K562 (cell line): ENCODE results near the gene HS3ST2. TPM values are rescaled to one million over a fixed set of nuclear protein-coding genes. Genes with fewer than 3 reads are reported as not detected.

Source experiments
- ATAC-seq: fragments of 200-7000 bp; cut with Tn5 transposase; 3 replicates; pipeline ENCODE4 v1.9.1; 2020; ENCODE audit warnings: moderate library complexity
- BruUV-seq: library from RNA; stranded (reverse); fragments of 400-500 nt; replicated peaks from 2 replicates; lab custom pipeline; 2021; lab: Mats Ljungman, UMichigan
- CTCF ChIA-PET: fragments of 300-600 bp; formaldehyde crosslinking; extraction: SDS; loops from one replicate; lab custom pipeline; 2021; ENCODE audit warnings: low intra/inter-chr PET ratio; lab: Yijun Ruan, JAX
- POLR2A ChIA-PET: fragments of 300-600, 350-650 bp; sonication (Branson Sonifier 250); formaldehyde crosslinking; extraction: SDS; loops from one replicate; lab custom pipeline; 2021; ENCODE audit warnings: antibody characterized with exemption, inconsistent platforms; lab: Yijun Ruan, JAX
- DNase-seq, 4 experiments: peaks; one replicate each; pipeline versions ENCODE4 v3.0.0 to v3.0.0-alpha.2; 2011 to 2018; ENCODE audit warnings: low spot score in 3 of 4, mixed read lengths in 3 of 4; ENCODE audit errors: extremely low read depth in 1 of 4
- FAIRE-seq: peaks from 2 replicates; lab custom pipeline; 2011; peaks lifted over from hg19 to GRCh38; lab: Jason Lieb, UNC
- H2AFZ ChIP-seq: 2 replicates; pipeline ENCODE4 v1.6.0; 2011; ENCODE audit warnings: low read depth, low read length, control low read depth, inconsistent platforms
- H3K27ac ChIP-seq: fragments of 200-600 bp; 3 replicates; pipeline ENCODE4 v1.8.0; 2011; ENCODE audit warnings: low read depth, mild to moderate bottlenecking, control low read depth, inconsistent platforms, low read length, moderate library complexity, mixed read lengths; ENCODE audit errors: extremely low read depth
- H3K27me3 ChIP-seq, 2 experiments: fragments of 300-600 bp in 1 of 2; 2 replicates in 1 of 2; 3 replicates in 1 of 2; pipeline versions ENCODE4 v1.6.0 to v1.8.0; 2011; ENCODE audit warnings: inconsistent platforms in 2 of 2, low read length in 2 of 2, mild to moderate bottlenecking in 1 of 2, mixed read lengths in 1 of 2, moderate library complexity in 1 of 2; ENCODE audit not compliant: control insufficient read depth in 2 of 2, insufficient read depth in 2 of 2
- H3K36me3 ChIP-seq: fragments of 300-600 bp; 3 replicates; pipeline ENCODE4 v1.8.0; 2011; ENCODE audit warnings: mild to moderate bottlenecking, low read length, inconsistent platforms; ENCODE audit not compliant: control insufficient read depth, insufficient read depth
- H3K4me1 ChIP-seq, 2 experiments: fragments of 200-600 bp in 1 of 2; replicated peaks in 1 of 2; 2 replicates in 1 of 2; 3 replicates in 1 of 2; pipeline versions ENCODE4 v1.5.1 to v1.8.0; 2011; ENCODE audit warnings: inconsistent platforms in 2 of 2, low read length in 2 of 2, mild to moderate bottlenecking in 1 of 2, mixed read lengths in 1 of 2, moderate library complexity in 1 of 2; ENCODE audit not compliant: control insufficient read depth in 2 of 2, insufficient read depth in 2 of 2
- H3K4me2 ChIP-seq: 2 replicates; pipeline ENCODE4 v1.6.1; 2011; ENCODE audit warnings: low read length, control low read depth, inconsistent platforms, mixed read lengths; ENCODE audit not compliant: insufficient read depth
- H3K4me3 ChIP-seq: fragments of 200-600 bp; sonication (generic), shearing (Covaris generic); 2 replicates; pipeline ENCODE4 v1.5.1; 2016; ENCODE audit warnings: control low read depth, inconsistent platforms
- H3K79me2 ChIP-seq: fragments of 200-600 bp; 3 replicates; pipeline ENCODE4 v1.8.0; 2011; ENCODE audit warnings: low read length, inconsistent platforms; ENCODE audit not compliant: control insufficient read depth, insufficient read depth
- H3K9ac ChIP-seq, 2 experiments: 2 replicates each; pipeline versions ENCODE4 v1.6.0 to v1.6.1; 2011; ENCODE audit warnings: low read depth in 2 of 2, low read length in 2 of 2, control low read depth in 1 of 2, inconsistent platforms in 1 of 2, mild to moderate bottlenecking in 1 of 2, mixed read lengths in 1 of 2; ENCODE audit not compliant: insufficient read depth in 1 of 2
- H3K9me1 ChIP-seq: one replicate; pipeline ENCODE4 v1.6.0; 2011; ENCODE audit warnings: inconsistent platforms, mild to moderate bottlenecking, low read length, moderate library complexity; ENCODE audit not compliant: control insufficient read depth, insufficient read depth
- H3K9me3 ChIP-seq: replicated peaks from 2 replicates; pipeline ENCODE4 v1.5.1; 2011; ENCODE audit warnings: low read depth, low read length, inconsistent platforms; ENCODE audit not compliant: control insufficient read depth, insufficient read depth
- H4K20me1 ChIP-seq: replicated peaks from 2 replicates; pipeline ENCODE4 v1.6.1; 2011; ENCODE audit warnings: low read length, inconsistent platforms, mixed read lengths; ENCODE audit not compliant: control insufficient read depth, insufficient read depth
- ARID2 ChIP-seq: fragments of 450-650 bp; IDR thresholded peaks from 2 replicates; pipeline ENCODE4 v1.6.1; 2017; ENCODE audit warnings: antibody characterized with exemption, mild to moderate bottlenecking
- CEBPG ChIP-seq, 3 experiments: fragments of 200-800 bp in 1 of 3; sonication (Bioruptor generic) in 1 of 3; sonication (generic) in 1 of 3; formaldehyde crosslinking in 1 of 3; IDR thresholded peaks in 2 of 3; conservative IDR thresholded peaks in 1 of 3; 2 replicates each; pipeline versions ENCODE4 v1.6.1 to v1.8.0; 2016 to 2022; ENCODE audit warnings: missing compliant biosample characterization in 2 of 3, missing genetic modification characterization in 2 of 3, mild to moderate bottlenecking in 1 of 3, missing genetic modification reagents in 1 of 3
- DPF2 ChIP-seq: fragments of 450-650 bp; IDR thresholded peaks from 2 replicates; pipeline ENCODE4 v1.6.1; 2016
- EHMT2 ChIP-seq: fragments of 450-650 bp; IDR thresholded peaks from 2 replicates; pipeline ENCODE4 v1.6.1; 2018; ENCODE audit warnings: antibody characterized with exemption
- NR2F6 ChIP-seq: fragments of 450-650 bp; formaldehyde crosslinking; IDR thresholded peaks from 2 replicates; pipeline ENCODE4 v1.4.0; 2020; ENCODE audit warnings: mild to moderate bottlenecking
- REST ChIP-seq, 2 experiments: fragments of 450-650 bp; formaldehyde crosslinking in 1 of 2; IDR thresholded peaks; 2 replicates each; pipeline versions ENCODE4 v1.4.0 to v1.6.1; 2014 to 2020; ENCODE audit warnings: mild to moderate bottlenecking in 2 of 2, borderline replicate concordance in 1 of 2, low read depth in 1 of 2
- SMAD3 ChIP-seq: fragments of 450-650 bp; formaldehyde crosslinking; conservative IDR thresholded peaks from 2 replicates; pipeline ENCODE4 v1.4.0; 2020; ENCODE audit warnings: mild to moderate bottlenecking
- TSHZ1 ChIP-seq: fragments of 250-450 bp; sonication (Bioruptor Pico); IDR thresholded peaks from 2 replicates; pipeline ENCODE4 v1.4.0; 2020; ENCODE audit warnings: mild to moderate bottlenecking, moderate library complexity
- ZBTB8A ChIP-seq: fragments of 450-650 bp; IDR thresholded peaks from 2 replicates; pipeline ENCODE4 v1.6.1; 2018; ENCODE audit warnings: mild to moderate bottlenecking, moderate library complexity; ENCODE audit not compliant: partially characterized antibody
- ZNF655 ChIP-seq: fragments of 250-450 bp; sonication (Bioruptor Pico); IDR thresholded peaks from 2 replicates; pipeline ENCODE4 v1.5.0; 2021
- WGBS: fragments of 100-300 bp; shearing (Covaris generic); methylation state at CpG from one replicate; pipeline ENCODE4 v1.1.6; 2016; ENCODE audit warnings: low coverage, mixed read lengths; ENCODE audit not compliant: insufficient coverage; ENCODE audit errors: missing lambda C conversion rate; 5-methylcytosine and 5-hydroxymethylcytosine counted together
- in situ Hi-C: fragments of 300-500 bp; cut with MboI; formaldehyde crosslinking; loops from 4 replicates; pipeline ENCODE4 v1.15.0; 2018; ENCODE audit warnings: inconsistent platforms, mixed read lengths
- intact Hi-C: fragments of 100-400 bp; cut with micrococcal nuclease; formaldehyde crosslinking; loops from 2 replicates; pipeline ENCODE4 v1.14.2; 2022
- polyA plus RNA-seq, 8 experiments: library from polyadenylated mRNA; depleted of rRNA in 4 of 8; stranded (reverse) in 5 of 8; unstranded in 3 of 8; fragments of >200 nt; fragmentation: Nextera tagmentation in 2 of 8; fragmentation: Illumina TruSeq in 1 of 8; extraction: Ambion mirVana in 2 of 8; extraction: Trizol in 1 of 8; gene quantifications; 2 replicates each; pipeline versions ENCODE4 v1.2.1 to v1.2.3, GENCODE V29; 2011 to 2014; ENCODE audit warnings: inconsistent platforms in 1 of 8, missing spikeins in 1 of 8
- total RNA-seq, 7 experiments: library from RNA; depleted of rRNA in 6 of 7; stranded (reverse); fragments of >200 nt in 6 of 7; fragmentation: Illumina TruSeq in 2 of 7; extraction: Trizol in 2 of 7; gene quantifications; 2 replicates each; pipeline versions ENCODE4 v1.2.1 to v1.2.3, GENCODE V29; 2011 to 2021; ENCODE audit warnings: low replicate concordance in 1 of 7

The HS3ST2 gene
- total and polyA plus RNA-seq, 9 of the 15 experiments (the other 6 are each of a cell fraction or from before 2014, with no cell fraction given), result not detected

- H3K27me3 ChIP-seq, result no peaks in the 10 kb centered on the region; a peak in 1 of 5 replicates
- no peaks in the 10 kb centered on the region for H3K36me3 ChIP-seq
- H3K27ac ChIP-seq, result no peak overlapping the region
- ChIA-PET POLR2A (no interaction called here), CTCF (no interaction called here)
- no peak for ATAC-seq
- H4K20me1 ChIP-seq, result no peaks in the 10 kb centered on the region
- FAIRE-seq, result no peak
- H3K4me2 ChIP-seq, result no peak overlapping the region
- no peak overlapping the region for H3K9ac ChIP-seq
- no peak for DNase-seq
- no peak overlapping the region for H3K4me3 ChIP-seq
- no peak overlapping the region for H2AFZ ChIP-seq
- H3K79me2 ChIP-seq, result no peaks in the 10 kb centered on the region
- intact Hi-C loops, result no loop called here
- in situ Hi-C loops, result no loop called here
- WGBS, result 2% methylated on average over 4 of the region's 4 CpGs
- H3K9me3 ChIP-seq, result no peaks in the 10 kb centered on the region
- BruUV-seq, result no TSS peak
- H3K9me1 ChIP-seq, result no peaks in the 10 kb centered on the region
- no peaks in the 10 kb centered on the region for H3K4me1 ChIP-seq
- TF ChIP-seq TSHZ1 (CRISPR knock-in tag), result no peak
- no peak for TF ChIP-seq SMAD3 (CRISPR knock-in tag)
- peak; percentile 69 for TF ChIP-seq EHMT2
- no peak for TF ChIP-seq ZNF655 (CRISPR knock-in tag)
- peak; percentile 83 for TF ChIP-seq REST (IDR thresholded peaks at IDR 0.05; ENCODE audit: borderline replicate concordance)
- TF ChIP-seq REST (CRISPR knock-in tag; IDR thresholded peaks at IDR 0.05; ENCODE audit: low read depth), result no peak
- TF ChIP-seq ARID2, result no peak
- no peak for TF ChIP-seq CEBPG (CRISPR knock-in tag; IDR thresholded peaks at IDR 0.05)
- TF ChIP-seq CEBPG (tag; conservative IDR thresholded peaks at IDR 0.05 in 1 of 2, IDR thresholded peaks at IDR 0.05 in 1 of 2), result no peak
- TF ChIP-seq ZBTB8A, result no peak
- TF ChIP-seq NR2F6 (CRISPR knock-in tag), result no peak
- no peak for TF ChIP-seq DPF2
Measured at GRCh38 chr16:22888791-22889190, 74.8 kb downstream of the HS3ST2 start.
